ENCODE data around the gene ZNF33B.

- TF ChIP-seq, protein P1, sequence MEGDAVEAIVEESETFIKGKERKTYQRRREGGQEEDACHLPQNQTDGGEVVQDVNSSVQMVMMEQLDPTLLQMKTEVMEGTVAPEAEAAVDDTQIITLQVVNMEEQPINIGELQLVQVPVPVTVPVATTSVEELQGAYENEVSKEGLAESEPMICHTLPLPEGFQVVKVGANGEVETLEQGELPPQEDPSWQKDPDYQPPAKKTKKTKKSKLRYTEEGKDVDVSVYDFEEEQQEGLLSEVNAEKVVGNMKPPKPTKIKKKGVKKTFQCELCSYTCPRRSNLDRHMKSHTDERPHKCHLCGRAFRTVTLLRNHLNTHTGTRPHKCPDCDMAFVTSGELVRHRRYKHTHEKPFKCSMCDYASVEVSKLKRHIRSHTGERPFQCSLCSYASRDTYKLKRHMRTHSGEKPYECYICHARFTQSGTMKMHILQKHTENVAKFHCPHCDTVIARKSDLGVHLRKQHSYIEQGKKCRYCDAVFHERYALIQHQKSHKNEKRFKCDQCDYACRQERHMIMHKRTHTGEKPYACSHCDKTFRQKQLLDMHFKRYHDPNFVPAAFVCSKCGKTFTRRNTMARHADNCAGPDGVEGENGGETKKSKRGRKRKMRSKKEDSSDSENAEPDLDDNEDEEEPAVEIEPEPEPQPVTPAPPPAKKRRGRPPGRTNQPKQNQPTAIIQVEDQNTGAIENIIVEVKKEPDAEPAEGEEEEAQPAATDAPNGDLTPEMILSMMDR (IDR thresholded peaks at IDR 0.05 in 8 of 11, conservative IDR thresholded peaks at IDR 0.05 in 3 of 11): no peak
- no peak for TF ChIP-seq POLR2A (IDR thresholded peaks at IDR 0.05)
Observed at GRCh38 chr10:42632564-42632963, 5.8 kb downstream of the ZNF33B start.
